ENCODE results near the gene PPFIA1.
A peak's percentile ranks its signal among the peaks of the same experiment; 100 is the strongest.

The PPFIA1 gene

GRCh38 chr11:70246196-70246595, 24.3 kb upstream of the PPFIA1 start:
- Histone ChIP-seq H2AK5ac (ENCODE audit: low read length) (no peak overlapping the region), H4K5ac (ENCODE audit: low read length) (no peak overlapping the region), H2BK5ac (ENCODE audit: low read length) (no peak overlapping the region), H3K56ac (ENCODE audit: low read length) (no peak overlapping the region), H3K79me2 (ENCODE audit: control insufficient read depth, insufficient read depth, low read length) (no peaks in the 10 kb centered on the region), H3K23ac (ENCODE audit: low read length) (no peak overlapping the region), H3K4me2 (ENCODE audit: low read length) (no peak overlapping the region), H3K18ac (ENCODE audit: low read length) (no peak overlapping the region), H3K4me3 (ENCODE audit: low read length) (no peak overlapping the region), H3K79me1 (ENCODE audit: low read length) (no peaks in the 10 kb centered on the region), H4K8ac (ENCODE audit: low read depth, low read length) (no peak overlapping the region), H3K27me3 (ENCODE audit: insufficient read depth, low read length, poor library complexity) (no peaks in the 10 kb centered on the region), H3K4me1 (ENCODE audit: control insufficient read depth, low read depth, low read length) (no peaks in the 10 kb centered on the region), H3K36me3 (ENCODE audit: control insufficient read depth, insufficient read depth, low read length) (no peaks in the 10 kb centered on the region), H3K9ac (ENCODE audit: low read length) (no peak overlapping the region), H3K4ac (ENCODE audit: low read depth, low read length) (no peak overlapping the region), H2BK15ac (replicated peaks; ENCODE audit: low read depth) (no peak overlapping the region), H2BK120ac (ENCODE audit: low read depth, low read length) (no peak overlapping the region), H3K27ac (ENCODE audit: low read depth, low read length) (no peak overlapping the region)
- no CpG with 5 or more reads among the region's 8 CpGs for WGBS (ENCODE audit: extremely low coverage, insufficient coverage, low lambda C conversion rate)
- DNase-seq: no peak

- Histone ChIP-seq H3K4me3 (ENCODE audit: low read length) (no peak overlapping the region), H4K5ac (ENCODE audit: low read length) (no peak overlapping the region), H2BK15ac (replicated peaks; ENCODE audit: low read depth) (no peak overlapping the region), H3K79me1 (ENCODE audit: low read length) (no peaks in the 10 kb centered on the region), H2BK5ac (ENCODE audit: low read length) (no peak overlapping the region), H3K9ac (ENCODE audit: low read length) (no peak overlapping the region), H3K27ac (ENCODE audit: low read depth, low read length) (no peak overlapping the region), H2BK120ac (ENCODE audit: low read depth, low read length) (no peak overlapping the region), H3K23ac (ENCODE audit: low read length) (no peak overlapping the region), H3K4me1 (ENCODE audit: control insufficient read depth, low read depth, low read length) (no peaks in the 10 kb centered on the region), H4K8ac (ENCODE audit: low read depth, low read length) (no peak overlapping the region), H3K36me3 (ENCODE audit: control insufficient read depth, insufficient read depth, low read length) (no peaks in the 10 kb centered on the region), H3K18ac (ENCODE audit: low read length) (no peak overlapping the region), H3K4me2 (ENCODE audit: low read length) (no peak overlapping the region), H2AK5ac (ENCODE audit: low read length) (no peak overlapping the region), H3K27me3 (ENCODE audit: insufficient read depth, low read length, poor library complexity) (no peaks in the 10 kb centered on the region), H3K56ac (ENCODE audit: low read length) (no peak overlapping the region), H3K4ac (ENCODE audit: low read depth, low read length) (no peak overlapping the region), H3K79me2 (ENCODE audit: control insufficient read depth, insufficient read depth, low read length) (no peaks in the 10 kb centered on the region)
- no peak for DNase-seq
- no CpG with 5 or more reads among the region's 8 CpGs for WGBS (ENCODE audit: extremely low coverage, insufficient coverage, low lambda C conversion rate)
Observed at GRCh38 chr11:70247042-70247709, 23.3 kb upstream of the PPFIA1 start.

- no peak overlapping the region for H3K9ac ChIP-seq (ENCODE audit: low read length)
Observed at GRCh38 chr11:70247710-70248072, 22.8 kb upstream of the PPFIA1 start.

GRCh38 chr11:70250876-70251658, 19.4 kb upstream of the PPFIA1 start:
- no peaks in the 10 kb centered on the region for H3K27me3 ChIP-seq (ENCODE audit: insufficient read depth, low read length, poor library complexity)
- H2BK15ac ChIP-seq (replicated peaks; ENCODE audit: low read depth): no peak overlapping the region
- H3K56ac ChIP-seq (ENCODE audit: low read length): no peak overlapping the region
- no peak overlapping the region for H2BK5ac ChIP-seq (ENCODE audit: low read length)
- H3K9ac ChIP-seq (ENCODE audit: low read length): no peak overlapping the region
- no peaks in the 10 kb centered on the region for H3K79me1 ChIP-seq (ENCODE audit: low read length)
- no peak overlapping the region for H2AK5ac ChIP-seq (ENCODE audit: low read length)
- no peaks in the 10 kb centered on the region for H3K79me2 ChIP-seq (ENCODE audit: control insufficient read depth, insufficient read depth, low read length)
- no peak overlapping the region for H3K4me3 ChIP-seq (ENCODE audit: low read length)
- no peak overlapping the region for H3K23ac ChIP-seq (ENCODE audit: low read length)
- no peak for DNase-seq
- H3K18ac ChIP-seq (ENCODE audit: low read length): no peak overlapping the region
- no peak overlapping the region for H3K4me2 ChIP-seq (ENCODE audit: low read length)
- WGBS (ENCODE audit: extremely low coverage, insufficient coverage, low lambda C conversion rate): no CpG with 5 or more reads among the region's 16 CpGs
- H3K36me3 ChIP-seq (ENCODE audit: control insufficient read depth, insufficient read depth, low read length): no peaks in the 10 kb centered on the region
- H3K4me1 ChIP-seq (ENCODE audit: control insufficient read depth, low read depth, low read length): no peaks in the 10 kb centered on the region
- no peak overlapping the region for H3K27ac ChIP-seq (ENCODE audit: low read depth, low read length)
- H4K5ac ChIP-seq (ENCODE audit: low read length): no peak overlapping the region
- H2BK120ac ChIP-seq (ENCODE audit: low read depth, low read length): no peak overlapping the region
- no peak overlapping the region for H3K4ac ChIP-seq (ENCODE audit: low read depth, low read length)
- H4K8ac ChIP-seq (ENCODE audit: low read depth, low read length): no peak overlapping the region

More at GRCh38 chr11:70247710-70248072, 22.8 kb upstream of the PPFIA1 start:
- Histone ChIP-seq H3K27ac (ENCODE audit: low read depth, low read length) (no peak overlapping the region), H4K5ac (ENCODE audit: low read length) (no peak overlapping the region), H3K4ac (ENCODE audit: low read depth, low read length) (no peak overlapping the region), H3K79me2 (ENCODE audit: control insufficient read depth, insufficient read depth, low read length) (no peaks in the 10 kb centered on the region), H2BK5ac (ENCODE audit: low read length) (no peak overlapping the region), H2BK120ac (ENCODE audit: low read depth, low read length) (no peak overlapping the region), H2AK5ac (ENCODE audit: low read length) (no peak overlapping the region), H3K23ac (ENCODE audit: low read length) (no peak overlapping the region), H2BK15ac (replicated peaks; ENCODE audit: low read depth) (no peak overlapping the region), H4K8ac (ENCODE audit: low read depth, low read length) (no peak overlapping the region), H3K4me3 (ENCODE audit: low read length) (no peak overlapping the region), H3K4me1 (ENCODE audit: control insufficient read depth, low read depth, low read length) (no peaks in the 10 kb centered on the region), H3K56ac (ENCODE audit: low read length) (no peak overlapping the region), H3K79me1 (ENCODE audit: low read length) (no peaks in the 10 kb centered on the region), H3K27me3 (ENCODE audit: insufficient read depth, low read length, poor library complexity) (no peaks in the 10 kb centered on the region), H3K18ac (ENCODE audit: low read length) (no peak overlapping the region), H3K4me2 (ENCODE audit: low read length) (no peak overlapping the region), H3K36me3 (ENCODE audit: control insufficient read depth, insufficient read depth, low read length) (no peaks in the 10 kb centered on the region)
- WGBS (ENCODE audit: extremely low coverage, insufficient coverage, low lambda C conversion rate): no CpG with 5 or more reads among the region's 4 CpGs
- DNase-seq: no peak

GRCh38 chr11:70251659-70252321, 18.7 kb upstream of the PPFIA1 start:
- Histone ChIP-seq H2BK5ac (ENCODE audit: low read length) (no peak overlapping the region), H3K27me3 (ENCODE audit: insufficient read depth, low read length, poor library complexity) (no peaks in the 10 kb centered on the region), H3K4me1 (ENCODE audit: control insufficient read depth, low read depth, low read length) (no peaks in the 10 kb centered on the region), H3K18ac (ENCODE audit: low read length) (no peak overlapping the region), H3K23ac (ENCODE audit: low read length) (no peak overlapping the region), H3K79me2 (ENCODE audit: control insufficient read depth, insufficient read depth, low read length) (no peaks in the 10 kb centered on the region), H3K4ac (ENCODE audit: low read depth, low read length) (no peak overlapping the region), H3K4me2 (ENCODE audit: low read length) (no peak overlapping the region), H2AK5ac (ENCODE audit: low read length) (no peak overlapping the region), H3K27ac (ENCODE audit: low read depth, low read length) (no peak overlapping the region), H4K5ac (ENCODE audit: low read length) (no peak overlapping the region), H4K8ac (ENCODE audit: low read depth, low read length) (no peak overlapping the region), H3K4me3 (ENCODE audit: low read length) (no peak overlapping the region), H2BK120ac (ENCODE audit: low read depth, low read length) (no peak overlapping the region), H3K79me1 (ENCODE audit: low read length) (no peaks in the 10 kb centered on the region), H3K36me3 (ENCODE audit: control insufficient read depth, insufficient read depth, low read length) (no peaks in the 10 kb centered on the region), H2BK15ac (replicated peaks; ENCODE audit: low read depth) (no peak overlapping the region), H3K56ac (ENCODE audit: low read length) (peak overlapping the region; percentile 17), H3K9ac (ENCODE audit: low read length) (no peak overlapping the region)
- no peak for DNase-seq
- WGBS (ENCODE audit: extremely low coverage, insufficient coverage, low lambda C conversion rate): no CpG with 5 or more reads among the region's 21 CpGs
